Lower leg skin (tissue), 4 donors: Measurements from ENCODE around the gene CDC73. TPM values are rescaled to one million over a fixed set of nuclear protein-coding genes. Genes with fewer than 3 reads are reported as not detected.

Source experiments
- DNase-seq, 2 donors: peaks; one replicate each; pipeline ENCODE4 v3.0.0-alpha.2; 2019; ENCODE audit warnings: low spot score in 2 of 2
- H3K4me3 ChIP-seq: fragments of 200-600 bp; sonication (generic); 2 replicates; pipeline ENCODE4 v1.5.1; 2017; ENCODE audit warnings: mild to moderate bottlenecking, low read depth; ENCODE audit not compliant: poor library complexity, severe bottlenecking
- CTCF ChIP-seq, 3 donors: fragments of 450-650 bp; IDR thresholded peaks; one replicate each; pipeline ENCODE4 v1.5.1; 2016; ENCODE audit warnings: antibody characterized with exemption in 3 of 3, mild to moderate bottlenecking in 3 of 3, moderate library complexity in 2 of 3
- POLR2A ChIP-seq, 2 donors: fragments of 450-650 bp; IDR thresholded peaks; one replicate each; pipeline ENCODE4 v1.6.1; 2016 to 2017; ENCODE audit warnings: antibody characterized with exemption in 2 of 2, mild to moderate bottlenecking in 1 of 2, moderate library complexity in 1 of 2
- WGBS, 2 donors: methylation state at CpG; one replicate each; pipeline ENCODE4 v1.1.5; 2018; 5-methylcytosine and 5-hydroxymethylcytosine counted together
- intact Hi-C: fragments of 100-400 bp; cut with DNase I; formaldehyde crosslinking; loops from one replicate; pipeline ENCODE4 v1.15.0; 2023; ENCODE audit warnings: low total_unique reads
- total RNA-seq, 4 donors: library from RNA; depleted of rRNA; stranded (reverse); fragments of >200 nt; gene quantifications; one replicate each; pipeline ENCODE4 v1.1.0, GENCODE V29; 2016

The CDC73 gene
- total RNA-seq, 4 donors from 2014 or later, result 19.2 to 23.7 (median 20.0) TPM

GRCh38 chr1:193234530-193234929 lies 112.7 kb downstream of the CDC73 start:
- intact Hi-C loops, result no loop called here
- no peak overlapping the region for H3K4me3 ChIP-seq
- TF ChIP-seq CTCF (IDR thresholded peaks at IDR 0.05), result no peak
- no peak for TF ChIP-seq POLR2A (IDR thresholded peaks at IDR 0.05)
- no peak for DNase-seq
- 68 to 73% methylated on average over 1 of the region's 1 CpG for WGBS, 2 donors

- intact Hi-C loops, result no loop called here
- no peak overlapping the region for H3K4me3 ChIP-seq
- 91 to 94% methylated on average over 15 of the region's 15 CpGs for WGBS, 2 donors
- DNase-seq, result no peak
- TF ChIP-seq POLR2A (IDR thresholded peaks at IDR 0.05) (no peak), CTCF (IDR thresholded peaks at IDR 0.05) (no peak)
Observed at GRCh38 chr1:193237381-193237978, 115.6 kb downstream of the CDC73 start.

GRCh38 chr1:193240609-193241008 lies 118.8 kb downstream of the CDC73 start:
- no peak overlapping the region for H3K4me3 ChIP-seq
- intact Hi-C loops, result no loop called here
- DNase-seq, result no peak
- no peak for TF ChIP-seq POLR2A (IDR thresholded peaks at IDR 0.05)
- TF ChIP-seq CTCF (IDR thresholded peaks at IDR 0.05), result no peak
- 96 to 97% methylated on average over 1 of the region's 1 CpG for WGBS, 2 donors

GRCh38 chr1:193241132-193241827 lies 119.4 kb downstream of the CDC73 start:
- TF ChIP-seq CTCF (IDR thresholded peaks at IDR 0.05) (no peak), POLR2A (IDR thresholded peaks at IDR 0.05) (no peak)
- intact Hi-C loops, result no loop called here
- no peak overlapping the region for H3K4me3 ChIP-seq
- WGBS, 2 donors, result 90% methylated on average over 7 of the region's 7 CpGs
- no peak for DNase-seq

- H3K4me3 ChIP-seq, result no peak overlapping the region
- TF ChIP-seq CTCF (IDR thresholded peaks at IDR 0.05) (no peak), POLR2A (IDR thresholded peaks at IDR 0.05) (no peak)
- WGBS, 2 donors, result 96 to 100% methylated on average over 3 to 4 of the region's 4 CpGs
- intact Hi-C loops, result no loop called here
- no peak for DNase-seq
Observed at GRCh38 chr1:193242000-193242399, 120.2 kb downstream of the CDC73 start.
